ENCODE data around the gene FOXJ3.

DNA sequence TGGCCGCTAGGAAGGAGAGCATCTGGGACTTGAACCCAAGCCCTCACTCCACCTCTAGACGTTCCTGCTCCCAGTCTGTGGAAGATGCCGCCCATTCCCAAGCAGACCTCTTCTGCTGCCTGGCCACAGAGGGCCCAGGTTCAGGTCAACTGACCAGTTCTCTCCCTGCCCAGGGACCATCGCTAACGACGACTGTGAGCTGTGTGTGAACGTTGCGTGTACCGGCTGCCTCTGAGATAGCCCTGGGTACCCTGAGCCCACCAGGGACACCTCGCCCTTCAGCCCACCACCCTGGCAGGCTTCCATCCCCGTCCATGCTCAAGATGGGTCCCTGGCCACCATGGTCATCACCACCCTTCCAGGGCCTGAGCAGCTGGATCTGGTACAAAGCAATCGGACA is 179.7 kb downstream of the FOXJ3 start:
- TF ChIP-seq, protein P1, sequence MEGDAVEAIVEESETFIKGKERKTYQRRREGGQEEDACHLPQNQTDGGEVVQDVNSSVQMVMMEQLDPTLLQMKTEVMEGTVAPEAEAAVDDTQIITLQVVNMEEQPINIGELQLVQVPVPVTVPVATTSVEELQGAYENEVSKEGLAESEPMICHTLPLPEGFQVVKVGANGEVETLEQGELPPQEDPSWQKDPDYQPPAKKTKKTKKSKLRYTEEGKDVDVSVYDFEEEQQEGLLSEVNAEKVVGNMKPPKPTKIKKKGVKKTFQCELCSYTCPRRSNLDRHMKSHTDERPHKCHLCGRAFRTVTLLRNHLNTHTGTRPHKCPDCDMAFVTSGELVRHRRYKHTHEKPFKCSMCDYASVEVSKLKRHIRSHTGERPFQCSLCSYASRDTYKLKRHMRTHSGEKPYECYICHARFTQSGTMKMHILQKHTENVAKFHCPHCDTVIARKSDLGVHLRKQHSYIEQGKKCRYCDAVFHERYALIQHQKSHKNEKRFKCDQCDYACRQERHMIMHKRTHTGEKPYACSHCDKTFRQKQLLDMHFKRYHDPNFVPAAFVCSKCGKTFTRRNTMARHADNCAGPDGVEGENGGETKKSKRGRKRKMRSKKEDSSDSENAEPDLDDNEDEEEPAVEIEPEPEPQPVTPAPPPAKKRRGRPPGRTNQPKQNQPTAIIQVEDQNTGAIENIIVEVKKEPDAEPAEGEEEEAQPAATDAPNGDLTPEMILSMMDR (tag by site-specific recombination; IDR thresholded peaks at IDR 0.05): no peak
- TF ChIP-seq, protein P2, sequence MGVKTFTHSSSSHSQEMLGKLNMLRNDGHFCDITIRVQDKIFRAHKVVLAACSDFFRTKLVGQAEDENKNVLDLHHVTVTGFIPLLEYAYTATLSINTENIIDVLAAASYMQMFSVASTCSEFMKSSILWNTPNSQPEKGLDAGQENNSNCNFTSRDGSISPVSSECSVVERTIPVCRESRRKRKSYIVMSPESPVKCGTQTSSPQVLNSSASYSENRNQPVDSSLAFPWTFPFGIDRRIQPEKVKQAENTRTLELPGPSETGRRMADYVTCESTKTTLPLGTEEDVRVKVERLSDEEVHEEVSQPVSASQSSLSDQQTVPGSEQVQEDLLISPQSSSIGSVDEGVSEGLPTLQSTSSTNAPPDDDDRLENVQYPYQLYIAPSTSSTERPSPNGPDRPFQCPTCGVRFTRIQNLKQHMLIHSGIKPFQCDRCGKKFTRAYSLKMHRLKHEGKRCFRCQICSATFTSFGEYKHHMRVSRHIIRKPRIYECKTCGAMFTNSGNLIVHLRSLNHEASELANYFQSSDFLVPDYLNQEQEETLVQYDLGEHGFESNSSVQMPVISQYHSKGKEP (tag by site-specific recombination; IDR thresholded peaks at IDR 0.05): no peak
- TF ChIP-seq YY1 (tag by site-specific recombination; IDR thresholded peaks at IDR 0.05) (no peak), ZNF24 (tag by site-specific recombination; IDR thresholded peaks at IDR 0.05) (no peak), ZNF585B (tag by site-specific recombination; IDR thresholded peaks at IDR 0.05) (no peak), ZNF777 (tag by site-specific recombination; IDR thresholded peaks at IDR 0.05; ENCODE audit: borderline replicate concordance) (no peak), SALL2 (tag by site-specific recombination; IDR thresholded peaks at IDR 0.05; ENCODE audit: borderline replicate concordance) (no peak), ZNF626 (tag by site-specific recombination; IDR thresholded peaks at IDR 0.05) (no peak)
- TF ChIP-seq, protein P3, sequence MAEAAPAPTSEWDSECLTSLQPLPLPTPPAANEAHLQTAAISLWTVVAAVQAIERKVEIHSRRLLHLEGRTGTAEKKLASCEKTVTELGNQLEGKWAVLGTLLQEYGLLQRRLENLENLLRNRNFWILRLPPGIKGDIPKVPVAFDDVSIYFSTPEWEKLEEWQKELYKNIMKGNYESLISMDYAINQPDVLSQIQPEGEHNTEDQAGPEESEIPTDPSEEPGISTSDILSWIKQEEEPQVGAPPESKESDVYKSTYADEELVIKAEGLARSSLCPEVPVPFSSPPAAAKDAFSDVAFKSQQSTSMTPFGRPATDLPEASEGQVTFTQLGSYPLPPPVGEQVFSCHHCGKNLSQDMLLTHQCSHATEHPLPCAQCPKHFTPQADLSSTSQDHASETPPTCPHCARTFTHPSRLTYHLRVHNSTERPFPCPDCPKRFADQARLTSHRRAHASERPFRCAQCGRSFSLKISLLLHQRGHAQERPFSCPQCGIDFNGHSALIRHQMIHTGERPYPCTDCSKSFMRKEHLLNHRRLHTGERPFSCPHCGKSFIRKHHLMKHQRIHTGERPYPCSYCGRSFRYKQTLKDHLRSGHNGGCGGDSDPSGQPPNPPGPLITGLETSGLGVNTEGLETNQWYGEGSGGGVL (tag by site-specific recombination; IDR thresholded peaks at IDR 0.05): no peak
- TF ChIP-seq, protein P4, sequence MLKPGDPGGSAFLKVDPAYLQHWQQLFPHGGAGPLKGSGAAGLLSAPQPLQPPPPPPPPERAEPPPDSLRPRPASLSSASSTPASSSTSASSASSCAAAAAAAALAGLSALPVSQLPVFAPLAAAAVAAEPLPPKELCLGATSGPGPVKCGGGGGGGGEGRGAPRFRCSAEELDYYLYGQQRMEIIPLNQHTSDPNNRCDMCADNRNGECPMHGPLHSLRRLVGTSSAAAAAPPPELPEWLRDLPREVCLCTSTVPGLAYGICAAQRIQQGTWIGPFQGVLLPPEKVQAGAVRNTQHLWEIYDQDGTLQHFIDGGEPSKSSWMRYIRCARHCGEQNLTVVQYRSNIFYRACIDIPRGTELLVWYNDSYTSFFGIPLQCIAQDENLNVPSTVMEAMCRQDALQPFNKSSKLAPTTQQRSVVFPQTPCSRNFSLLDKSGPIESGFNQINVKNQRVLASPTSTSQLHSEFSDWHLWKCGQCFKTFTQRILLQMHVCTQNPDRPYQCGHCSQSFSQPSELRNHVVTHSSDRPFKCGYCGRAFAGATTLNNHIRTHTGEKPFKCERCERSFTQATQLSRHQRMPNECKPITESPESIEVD (tag by site-specific recombination; IDR thresholded peaks at IDR 0.05): no peak

All from HEK293 (cell line).